HFFc6 (cell line): Measurements from ENCODE around the gene DEUP1. TPM values are rescaled to one million over a fixed set of nuclear protein-coding genes. Genes with fewer than 3 reads are reported as not detected.
"Not testable (repeated sequence)": the region's sequence is repeated elsewhere in the genome, so short reads cannot be mapped to it uniquely, and the experiment has no call there.

Experiments used
- DNase-seq: peaks from one replicate; pipeline ENCODE4 v3.0.0-alpha.2; 2018
- H3K27ac Mint-ChIP-seq: 2 replicates; pipeline ENCODE4 v1.8.0; 2020; ENCODE audit warnings: mild to moderate bottlenecking, mixed read lengths
- H3K27me3 Mint-ChIP-seq: 2 replicates; pipeline ENCODE4 v1.8.0; 2021; ENCODE audit warnings: mild to moderate bottlenecking, moderate library complexity, mixed read lengths; ENCODE audit not compliant: insufficient read depth
- H3K36me3 Mint-ChIP-seq: 2 replicates; pipeline ENCODE4 v1.8.0; 2021; ENCODE audit warnings: low read depth, mixed read lengths
- H3K4me1 Mint-ChIP-seq: 2 replicates; pipeline ENCODE4 v1.8.0; 2020; ENCODE audit warnings: low read depth, mixed read lengths
- H3K4me3 Mint-ChIP-seq: 2 replicates; pipeline ENCODE4 v1.8.0; 2020; ENCODE audit warnings: mild to moderate bottlenecking, moderate library complexity, mixed read lengths
- H3K9me3 Mint-ChIP-seq: 2 replicates; pipeline ENCODE4 v1.8.0; 2020; ENCODE audit warnings: mild to moderate bottlenecking, mixed read lengths
- total RNA-seq, 6 experiments: library from RNA; stranded (reverse); fragmentation: NEBNext Ultra II Directional; extraction: Animal tissue kit (Norgen Biotek cat#: 25700); gene quantifications; 2 replicates in 1 of 6; 3 replicates in 5 of 6; pipeline ENCODE4 v1.2.3, GENCODE V29; 2021
- TF ChIP-seq, protein P1 (sequence below): fragments of 200-600 bp; sonication (generic); IDR thresholded peaks from 2 replicates; pipeline ENCODE4 v1.5.0; 2021; ENCODE audit warnings: antibody characterized with exemption, mild to moderate bottlenecking

The DEUP1 gene
- total RNA-seq, 6 experiments from 2014 or later, result not detected

DNA sequence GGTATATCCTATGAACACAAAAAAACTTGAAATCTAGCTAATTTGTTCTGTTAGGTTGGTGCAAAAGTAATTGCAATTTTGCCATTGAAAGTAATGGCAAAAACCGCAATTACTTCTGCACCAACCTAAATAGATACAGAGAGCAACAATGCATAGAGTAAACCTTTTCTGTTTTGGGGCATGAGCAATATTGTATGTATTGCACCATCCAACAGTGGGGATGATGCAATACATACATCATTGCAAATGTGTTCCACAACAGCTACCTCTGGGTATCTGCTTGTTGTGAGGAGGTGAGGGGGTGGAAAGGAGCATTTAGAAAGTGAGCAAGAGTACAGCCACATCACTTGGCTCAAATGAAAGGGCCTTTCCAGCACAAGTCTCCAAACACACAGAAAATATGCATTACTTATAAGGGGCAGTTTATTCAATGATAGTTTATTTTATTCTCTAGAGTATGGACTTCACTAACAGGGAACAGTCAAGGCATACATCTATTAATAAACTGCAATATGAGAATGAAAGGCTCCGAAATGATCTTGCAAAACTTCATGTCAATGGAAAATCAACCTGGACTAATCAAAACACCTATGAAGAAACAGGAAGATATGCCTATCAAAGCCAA lies 77.3 kb downstream of the DEUP1 start:
- Mint-ChIP-seq H3K27ac (no peak overlapping the region), H3K27me3 (no peaks in the 10 kb centered on the region; the same call in 1 of the 2 replicates), H3K4me3 (no peak overlapping the region), H3K4me1 (peaks cover 5% of the 10 kb centered on the region; the same call in 1 of the 2 replicates), H3K9me3 (no peaks in the 10 kb centered on the region), H3K36me3 (no peaks in the 10 kb centered on the region)
- DNase-seq, result no peak
- TF ChIP-seq, protein P1, sequence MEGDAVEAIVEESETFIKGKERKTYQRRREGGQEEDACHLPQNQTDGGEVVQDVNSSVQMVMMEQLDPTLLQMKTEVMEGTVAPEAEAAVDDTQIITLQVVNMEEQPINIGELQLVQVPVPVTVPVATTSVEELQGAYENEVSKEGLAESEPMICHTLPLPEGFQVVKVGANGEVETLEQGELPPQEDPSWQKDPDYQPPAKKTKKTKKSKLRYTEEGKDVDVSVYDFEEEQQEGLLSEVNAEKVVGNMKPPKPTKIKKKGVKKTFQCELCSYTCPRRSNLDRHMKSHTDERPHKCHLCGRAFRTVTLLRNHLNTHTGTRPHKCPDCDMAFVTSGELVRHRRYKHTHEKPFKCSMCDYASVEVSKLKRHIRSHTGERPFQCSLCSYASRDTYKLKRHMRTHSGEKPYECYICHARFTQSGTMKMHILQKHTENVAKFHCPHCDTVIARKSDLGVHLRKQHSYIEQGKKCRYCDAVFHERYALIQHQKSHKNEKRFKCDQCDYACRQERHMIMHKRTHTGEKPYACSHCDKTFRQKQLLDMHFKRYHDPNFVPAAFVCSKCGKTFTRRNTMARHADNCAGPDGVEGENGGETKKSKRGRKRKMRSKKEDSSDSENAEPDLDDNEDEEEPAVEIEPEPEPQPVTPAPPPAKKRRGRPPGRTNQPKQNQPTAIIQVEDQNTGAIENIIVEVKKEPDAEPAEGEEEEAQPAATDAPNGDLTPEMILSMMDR, result no peak

DNA sequence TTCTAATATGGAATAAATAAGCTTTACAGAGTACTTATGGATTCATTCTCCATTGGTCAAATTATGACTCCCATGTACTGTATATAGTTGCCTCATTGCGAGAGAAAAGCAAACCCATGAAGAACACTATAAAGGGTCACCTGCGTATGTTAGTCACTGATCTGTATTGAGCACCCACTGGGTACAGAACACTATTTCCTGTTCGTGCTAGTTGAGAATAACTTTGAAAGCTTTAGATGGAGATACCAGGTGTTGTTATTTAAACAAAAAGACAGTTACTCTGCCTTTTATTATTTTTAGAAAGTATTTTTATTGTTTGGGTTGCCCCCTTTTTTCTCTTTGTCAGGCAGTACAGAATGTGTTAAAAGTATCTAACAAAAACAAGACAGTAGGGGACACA lies 79.9 kb downstream of the DEUP1 start:
- TF ChIP-seq, protein P1, result no peak
- Mint-ChIP-seq H3K4me1 (peaks cover 5% of the 10 kb centered on the region; the same call in 1 of the 2 replicates), H3K9me3 (no peaks in the 10 kb centered on the region), H3K27ac (no peak overlapping the region), H3K36me3 (no peaks in the 10 kb centered on the region), H3K27me3 (no peaks in the 10 kb centered on the region; the same call in 1 of the 2 replicates), H3K4me3 (no peak overlapping the region)
- DNase-seq, result no peak

DNA sequence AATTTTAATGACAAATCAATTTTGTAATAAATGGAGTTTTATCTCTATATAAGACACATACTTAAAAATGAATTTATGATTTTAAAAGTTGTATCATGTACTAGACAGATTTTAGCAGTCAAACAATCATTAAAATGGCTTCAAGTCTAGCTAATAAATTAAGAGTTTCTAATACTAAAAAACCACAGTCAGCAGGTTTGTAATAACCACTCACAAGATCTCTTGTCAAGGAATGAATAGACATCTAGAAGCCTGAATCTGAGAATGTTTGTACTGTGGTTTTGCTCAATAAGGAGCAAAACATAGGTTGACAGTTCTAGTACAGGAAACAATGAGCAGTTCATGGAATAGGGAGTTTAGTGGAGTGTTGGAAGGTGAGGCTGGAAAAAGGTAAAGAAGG lies 81.2 kb downstream of the DEUP1 start:
- no peak overlapping the region for H3K27ac Mint-ChIP-seq
- no peak overlapping the region for H3K4me3 Mint-ChIP-seq
- no peaks in the 10 kb centered on the region for H3K36me3 Mint-ChIP-seq
- H3K9me3 Mint-ChIP-seq, result 0 out of 2 replicates have a peak, but pooled peaks cover 4% of the 10 kb centered on the region
- H3K27me3 Mint-ChIP-seq, result no peaks in the 10 kb centered on the region; the same call in 1 of the 2 replicates
- DNase-seq, result no peak
- TF ChIP-seq, protein P1, result no peak
- H3K4me1 Mint-ChIP-seq, result peaks cover 5% of the 10 kb centered on the region; the same call in 1 of the 2 replicates

DNA sequence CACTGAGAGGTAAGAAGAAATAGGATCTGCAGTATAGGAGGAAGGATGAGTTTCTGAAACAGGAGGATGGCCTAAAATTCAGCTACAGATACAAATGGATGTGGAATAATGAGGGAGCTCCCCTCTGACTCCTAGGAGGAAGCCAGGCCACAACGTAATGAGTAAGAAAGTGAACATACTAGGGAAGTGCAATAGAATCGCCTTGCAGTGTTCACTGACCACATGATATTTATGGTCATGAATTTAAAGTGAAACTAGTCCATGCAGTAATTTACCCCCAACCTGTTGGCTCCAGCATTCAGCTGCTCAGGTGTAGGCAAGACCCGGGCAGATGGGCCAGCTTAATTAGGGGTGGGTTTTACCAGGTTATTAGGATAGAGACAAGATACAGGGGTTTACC lies 101.7 kb downstream of the DEUP1 start:
- Mint-ChIP-seq H3K27ac (no peak overlapping the region), H3K36me3 (no peaks in the 10 kb centered on the region), H3K4me1 (no peaks in the 10 kb centered on the region)

DNA sequence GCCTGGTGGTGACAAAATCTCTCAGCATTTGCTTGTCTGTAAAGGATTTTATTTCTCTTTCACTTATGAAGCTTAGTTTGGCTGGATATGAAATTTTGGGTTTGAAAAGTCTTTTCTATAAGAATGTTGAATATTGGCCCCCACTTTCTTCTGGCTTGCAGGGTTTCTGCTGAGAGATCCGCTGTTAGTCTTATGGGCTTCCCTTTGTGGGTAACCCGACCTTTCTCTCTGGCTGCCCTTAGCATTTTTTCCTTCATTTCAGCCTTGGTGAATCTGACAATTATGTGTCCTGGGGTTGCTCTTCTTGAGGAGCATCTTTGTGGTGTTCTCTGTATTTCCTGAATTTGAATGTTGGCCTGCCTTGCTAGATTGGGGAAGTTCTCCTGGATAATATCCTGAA lies 112.7 kb downstream of the DEUP1 start:
- H3K4me1 Mint-ChIP-seq, H3K9me3 Mint-ChIP-seq, H3K4me3 Mint-ChIP-seq, H3K27ac Mint-ChIP-seq, H3K27me3 Mint-ChIP-seq, H3K36me3 Mint-ChIP-seq, DNase-seq: not testable (repeated sequence)

More for the DNA sequence above, 101.7 kb downstream of the DEUP1 start:
- no peak overlapping the region for H3K4me3 Mint-ChIP-seq
- TF ChIP-seq, protein P1, result no peak
- DNase-seq, result no peak
- no peaks in the 10 kb centered on the region; the same call in 1 of the 2 replicates for H3K27me3 Mint-ChIP-seq
- no peaks in the 10 kb centered on the region for H3K9me3 Mint-ChIP-seq

DNA sequence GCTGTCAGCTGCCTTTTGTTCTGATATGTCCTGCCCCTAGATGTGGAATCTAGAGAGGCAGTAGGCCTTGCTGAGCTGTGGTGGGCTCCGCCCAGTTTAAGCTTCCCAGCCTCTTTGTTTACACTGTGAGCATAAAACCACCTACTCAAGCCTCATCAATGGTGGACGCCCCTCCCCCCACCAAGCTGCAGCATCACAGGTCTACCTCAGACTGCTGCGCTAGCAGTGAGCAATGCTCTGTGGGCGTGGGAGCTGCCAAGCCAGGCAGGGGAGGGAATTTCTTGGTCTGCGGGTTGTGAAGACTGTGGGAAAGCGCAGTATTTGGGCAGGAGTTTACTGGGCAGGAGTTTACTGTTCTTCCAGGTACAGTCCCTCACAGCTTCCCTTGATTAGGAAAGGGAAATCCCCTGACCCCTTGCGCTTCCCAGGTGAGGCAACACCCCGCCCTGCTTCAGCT lies 114.1 kb downstream of the DEUP1 start:
- H3K27me3 Mint-ChIP-seq, result peaks cover 5% of the 10 kb centered on the region
- no peak overlapping the region for H3K27ac Mint-ChIP-seq
- DNase-seq, result no peak
- TF ChIP-seq, protein P1, result no peak
- H3K4me1 Mint-ChIP-seq, result no peaks in the 10 kb centered on the region
- H3K9me3 Mint-ChIP-seq, result no peaks in the 10 kb centered on the region
- no peaks in the 10 kb centered on the region for H3K36me3 Mint-ChIP-seq
- no peak overlapping the region for H3K4me3 Mint-ChIP-seq
